Peyer's patch (tissue), 4 donors: Measurements from ENCODE around the gene STX12. TPM values are rescaled to one million over a fixed set of nuclear protein-coding genes. Genes with fewer than 3 reads are reported as not detected.
"Not testable (repeated sequence)": the region's sequence is repeated elsewhere in the genome, so short reads cannot be mapped to it uniquely, and the experiment has no call there.

Experiments
- DNase-seq, 3 donors: peaks; one replicate each; pipeline ENCODE4 v3.0.0-alpha.2; 2017 to 2019
- H3K27ac ChIP-seq, 4 donors: fragments of 200-600 bp; sonication (generic); one replicate each; pipeline ENCODE4 v1.5.1; 2016 to 2019
- H3K27me3 ChIP-seq, 2 donors: fragments of 200-600 bp; sonication (generic); one replicate each; pipeline ENCODE4 v1.5.1; 2019
- H3K36me3 ChIP-seq, 3 donors: fragments of 200-600 bp; sonication (generic); one replicate each; pipeline ENCODE4 v1.5.1; 2016 to 2019
- H3K4me1 ChIP-seq, 4 donors: fragments of 200-600 bp; sonication (generic); one replicate each; pipeline ENCODE4 v1.5.1; 2016 to 2019
- H3K4me3 ChIP-seq, 4 donors: fragments of 200-600 bp; sonication (generic); 1 replicate in 3 of 4; 2 replicates in 1 of 4; pipeline ENCODE4 v1.5.1; 2016 to 2019; ENCODE audit warnings: mild to moderate bottlenecking in 1 of 4
- H3K9me3 ChIP-seq, 4 donors: fragments of 200-600 bp; sonication (generic); one replicate each; pipeline ENCODE4 v1.5.1; 2016 to 2019; ENCODE audit warnings: mild to moderate bottlenecking in 1 of 4
- POLR2A ChIP-seq, 2 donors: fragments of 450-650 bp; IDR thresholded peaks; one replicate each; pipeline ENCODE4 v1.5.1; 2017; ENCODE audit warnings: antibody characterized with exemption in 2 of 2, mild to moderate bottlenecking in 2 of 2, moderate library complexity in 2 of 2
- total RNA-seq, 4 donors: library from RNA; depleted of rRNA; stranded (reverse); fragments of >200 nt; gene quantifications; one replicate each; pipeline ENCODE4 v1.1.0, GENCODE V29; 2016
- TF ChIP-seq, protein P1 (sequence below), 6 experiments: fragments of 450-650 bp in 4 of 6; fragments of 200-600 bp in 2 of 6; sonication (generic) in 1 of 6; IDR thresholded peaks; one replicate each; pipeline ENCODE4 v1.5.1; 2017 to 2019; ENCODE audit warnings: antibody characterized with exemption in 6 of 6, mild to moderate bottlenecking in 3 of 6, moderate library complexity in 1 of 6

The STX12 gene
- total RNA-seq, 4 donors from 2014 or later = 57.8 to 63.7 (median 59.9) TPM

DNA sequence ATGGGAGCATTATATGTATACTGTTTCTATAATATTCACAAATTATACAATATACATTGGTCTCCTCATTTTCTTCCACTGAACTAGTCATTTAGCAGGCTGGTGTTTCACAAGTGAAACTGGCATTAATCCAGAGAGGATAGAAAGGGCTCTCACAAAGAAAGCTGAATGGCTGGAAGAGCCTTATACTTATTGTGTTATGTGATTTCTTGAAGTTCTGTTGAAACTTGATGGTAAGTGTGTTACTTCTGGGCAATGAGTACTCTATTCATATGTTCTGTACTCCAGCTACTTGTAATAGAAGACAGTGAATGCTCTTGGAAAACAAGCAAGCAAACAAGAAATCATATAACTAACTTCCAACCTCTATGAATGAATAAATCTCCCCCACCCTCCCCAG is 14.9 kb downstream of the STX12 start:
- peaks cover 0 to 28% (median 0%) of the 10 kb centered on the region in 3 donors for H3K36me3 ChIP-seq
- no peak overlapping the region for H3K4me3 ChIP-seq
- H3K27me3 ChIP-seq = no peaks in the 10 kb centered on the region
- no peak overlapping the region for H3K27ac ChIP-seq
- H3K9me3 ChIP-seq = no peaks in the 10 kb centered on the region
- peaks cover 0 to 25% (median 0%) of the 10 kb centered on the region in 4 donors for H3K4me1 ChIP-seq
- TF ChIP-seq POLR2A (IDR thresholded peaks at IDR 0.05) = no peak
- TF ChIP-seq, protein P1, sequence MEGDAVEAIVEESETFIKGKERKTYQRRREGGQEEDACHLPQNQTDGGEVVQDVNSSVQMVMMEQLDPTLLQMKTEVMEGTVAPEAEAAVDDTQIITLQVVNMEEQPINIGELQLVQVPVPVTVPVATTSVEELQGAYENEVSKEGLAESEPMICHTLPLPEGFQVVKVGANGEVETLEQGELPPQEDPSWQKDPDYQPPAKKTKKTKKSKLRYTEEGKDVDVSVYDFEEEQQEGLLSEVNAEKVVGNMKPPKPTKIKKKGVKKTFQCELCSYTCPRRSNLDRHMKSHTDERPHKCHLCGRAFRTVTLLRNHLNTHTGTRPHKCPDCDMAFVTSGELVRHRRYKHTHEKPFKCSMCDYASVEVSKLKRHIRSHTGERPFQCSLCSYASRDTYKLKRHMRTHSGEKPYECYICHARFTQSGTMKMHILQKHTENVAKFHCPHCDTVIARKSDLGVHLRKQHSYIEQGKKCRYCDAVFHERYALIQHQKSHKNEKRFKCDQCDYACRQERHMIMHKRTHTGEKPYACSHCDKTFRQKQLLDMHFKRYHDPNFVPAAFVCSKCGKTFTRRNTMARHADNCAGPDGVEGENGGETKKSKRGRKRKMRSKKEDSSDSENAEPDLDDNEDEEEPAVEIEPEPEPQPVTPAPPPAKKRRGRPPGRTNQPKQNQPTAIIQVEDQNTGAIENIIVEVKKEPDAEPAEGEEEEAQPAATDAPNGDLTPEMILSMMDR (IDR thresholded peaks at IDR 0.05) = no peak
- no peak for DNase-seq

DNA sequence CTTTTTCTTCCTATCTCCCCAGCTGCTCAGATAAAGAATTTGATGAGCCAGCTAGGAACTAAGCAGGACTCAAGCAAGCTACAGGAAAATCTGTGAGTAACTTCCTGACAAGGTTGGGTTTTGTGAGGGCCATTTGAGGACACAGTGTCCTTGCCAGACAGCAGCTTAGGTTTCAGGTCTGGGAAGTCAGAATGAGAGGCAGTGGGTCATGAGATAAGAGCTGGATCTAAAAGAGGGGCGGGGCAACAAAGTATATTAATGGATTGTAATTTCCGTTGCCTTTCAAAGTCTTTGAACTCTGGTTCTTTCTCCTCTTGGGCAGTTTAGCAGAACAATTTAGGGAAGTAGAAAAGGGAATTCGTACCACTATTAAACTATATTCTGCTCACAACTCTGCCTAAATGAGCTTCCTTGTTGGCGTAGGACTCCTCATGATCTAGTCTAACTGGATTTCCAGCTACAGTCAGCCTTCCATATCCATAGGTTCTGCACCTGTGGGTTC is 16.6 kb downstream of the STX12 start:
- no peak for TF ChIP-seq POLR2A (IDR thresholded peaks at IDR 0.05)
- TF ChIP-seq, protein P1 (IDR thresholded peaks at IDR 0.05) = no peak
- DNase-seq = no peak
- H3K9me3 ChIP-seq = no peaks in the 10 kb centered on the region

DNA sequence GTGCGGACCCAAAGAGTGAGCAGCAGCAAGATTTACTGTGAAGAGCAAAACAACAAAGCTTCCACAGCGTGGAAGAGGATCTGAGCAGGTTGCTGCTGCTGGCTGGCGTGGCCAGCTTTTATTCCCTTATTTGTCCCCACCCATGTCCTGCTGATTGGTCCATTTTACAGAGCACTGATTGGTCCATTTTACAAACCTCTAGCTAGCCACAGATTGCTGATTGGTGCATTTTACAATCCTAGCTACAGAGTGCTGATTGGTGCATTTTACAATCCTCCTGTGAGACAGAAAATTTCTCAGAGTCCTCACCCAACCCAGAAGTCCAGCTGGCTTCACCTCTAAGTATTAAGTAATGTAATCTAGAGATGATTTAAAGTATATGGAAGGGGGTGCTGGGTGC is 17.3 kb downstream of the STX12 start:
- not testable (repeated sequence) for H3K4me3 ChIP-seq, DNase-seq, H3K27me3 ChIP-seq, H3K9me3 ChIP-seq, H3K27ac ChIP-seq
- H3K4me1 ChIP-seq = peaks cover 0 to 17% (median 0%) of the 10 kb centered on the region in 4 donors
- H3K36me3 ChIP-seq = peaks cover 0 to 51% (median 0%) of the 10 kb centered on the region in 3 donors

More for the DNA sequence above, 16.6 kb downstream of the STX12 start:
- no peaks in the 10 kb centered on the region for H3K27me3 ChIP-seq
- peaks cover 0 to 44% (median 0%) of the 10 kb centered on the region in 3 donors for H3K36me3 ChIP-seq
- peak overlapping the region in 1 of 4 donors; percentile 8 for H3K27ac ChIP-seq
- no peak overlapping the region for H3K4me3 ChIP-seq
- H3K4me1 ChIP-seq = peaks cover 0 to 17% (median 0%) of the 10 kb centered on the region in 4 donors

DNA sequence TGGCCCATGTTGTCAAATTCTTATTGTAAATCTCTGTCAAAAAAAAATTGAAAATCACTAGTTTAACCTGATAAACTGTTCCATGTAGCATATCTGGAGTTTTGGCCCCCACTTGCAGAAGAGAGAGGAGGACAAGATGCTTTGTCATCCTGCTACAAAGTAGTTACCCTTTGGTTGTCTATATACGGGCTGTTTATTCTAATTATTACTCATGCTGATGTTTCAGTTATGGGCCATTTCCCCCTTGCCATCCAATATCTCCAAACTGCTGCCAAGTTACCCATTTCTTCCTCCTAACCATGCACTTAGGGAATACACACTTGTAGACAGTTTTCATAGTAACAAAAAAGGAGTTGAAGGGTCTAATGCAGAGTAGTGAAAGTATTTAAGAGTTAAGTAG is 22.6 kb downstream of the STX12 start:
- Histone ChIP-seq H3K4me3 (no peak overlapping the region), H3K27ac (no peak overlapping the region), H3K36me3 (peaks cover 0 to 85% (median 0%) of the 10 kb centered on the region in 3 donors), H3K4me1 (no peaks in the 10 kb centered on the region), H3K9me3 (no peaks in the 10 kb centered on the region), H3K27me3 (no peaks in the 10 kb centered on the region)
- no peak for DNase-seq
- TF ChIP-seq POLR2A (IDR thresholded peaks at IDR 0.05) = no peak
- TF ChIP-seq, protein P1 (IDR thresholded peaks at IDR 0.05) = no peak

DNA sequence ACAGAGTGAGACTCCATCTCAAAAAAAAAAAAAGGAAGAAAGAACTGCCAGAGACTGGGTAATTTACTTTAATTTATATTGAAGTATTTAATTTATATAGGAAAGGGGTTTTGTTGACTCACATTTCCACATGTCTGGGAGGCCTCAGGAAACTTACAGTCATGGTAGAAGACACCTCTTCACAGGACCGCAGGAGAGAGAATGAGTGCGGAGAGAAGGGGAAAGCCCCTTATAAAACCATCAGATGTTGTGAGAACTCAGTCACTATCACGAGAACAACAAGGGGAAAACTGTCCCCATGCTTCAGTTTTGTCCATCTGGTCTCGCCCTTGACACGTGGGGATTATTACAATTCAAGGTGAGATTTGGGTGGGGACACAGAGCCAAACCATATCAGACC is 31.8 kb downstream of the STX12 start:
- DNase-seq = no peak
- peaks cover 0 to 66% (median 0%) of the 10 kb centered on the region in 3 donors for H3K36me3 ChIP-seq

DNA sequence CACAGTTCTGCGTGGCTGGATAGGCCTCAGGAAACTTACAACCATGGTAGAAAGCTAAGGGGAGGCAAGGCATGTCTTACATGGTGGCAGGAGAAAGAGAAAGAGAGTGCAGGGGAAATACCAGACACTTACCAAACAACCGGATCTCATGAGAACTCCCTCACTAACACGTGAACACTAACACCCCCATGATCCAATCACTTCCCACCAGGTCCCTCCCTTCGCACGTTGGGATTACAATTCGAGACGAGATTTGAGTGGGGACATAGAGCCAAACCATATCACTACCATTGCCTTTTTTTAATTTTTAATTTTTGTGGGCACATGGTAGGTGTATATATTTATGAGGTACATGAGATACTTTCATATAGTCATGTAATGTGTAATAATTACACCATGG is 33.7 kb downstream of the STX12 start:
- H3K27me3 ChIP-seq = no peaks in the 10 kb centered on the region
- no peak overlapping the region for H3K27ac ChIP-seq
- no peaks in the 10 kb centered on the region for H3K9me3 ChIP-seq
- TF ChIP-seq, protein P1 (IDR thresholded peaks at IDR 0.05) = no peak
- TF ChIP-seq POLR2A (IDR thresholded peaks at IDR 0.05) = no peak
- H3K4me3 ChIP-seq = no peak overlapping the region
- no peaks in the 10 kb centered on the region for H3K4me1 ChIP-seq
- H3K36me3 ChIP-seq = peaks cover 0 to 54% (median 0%) of the 10 kb centered on the region in 3 donors
- no peak for DNase-seq

More for the DNA sequence above, 31.8 kb downstream of the STX12 start:
- no peaks in the 10 kb centered on the region for H3K9me3 ChIP-seq
- H3K27me3 ChIP-seq = no peaks in the 10 kb centered on the region
- TF ChIP-seq POLR2A (IDR thresholded peaks at IDR 0.05) = no peak
- TF ChIP-seq, protein P1 (IDR thresholded peaks at IDR 0.05) = no peak
- no peak overlapping the region for H3K4me3 ChIP-seq
- no peaks in the 10 kb centered on the region for H3K4me1 ChIP-seq
- no peak overlapping the region for H3K27ac ChIP-seq
